Measurements from ENCODE around the gene MSL1.

DNA sequence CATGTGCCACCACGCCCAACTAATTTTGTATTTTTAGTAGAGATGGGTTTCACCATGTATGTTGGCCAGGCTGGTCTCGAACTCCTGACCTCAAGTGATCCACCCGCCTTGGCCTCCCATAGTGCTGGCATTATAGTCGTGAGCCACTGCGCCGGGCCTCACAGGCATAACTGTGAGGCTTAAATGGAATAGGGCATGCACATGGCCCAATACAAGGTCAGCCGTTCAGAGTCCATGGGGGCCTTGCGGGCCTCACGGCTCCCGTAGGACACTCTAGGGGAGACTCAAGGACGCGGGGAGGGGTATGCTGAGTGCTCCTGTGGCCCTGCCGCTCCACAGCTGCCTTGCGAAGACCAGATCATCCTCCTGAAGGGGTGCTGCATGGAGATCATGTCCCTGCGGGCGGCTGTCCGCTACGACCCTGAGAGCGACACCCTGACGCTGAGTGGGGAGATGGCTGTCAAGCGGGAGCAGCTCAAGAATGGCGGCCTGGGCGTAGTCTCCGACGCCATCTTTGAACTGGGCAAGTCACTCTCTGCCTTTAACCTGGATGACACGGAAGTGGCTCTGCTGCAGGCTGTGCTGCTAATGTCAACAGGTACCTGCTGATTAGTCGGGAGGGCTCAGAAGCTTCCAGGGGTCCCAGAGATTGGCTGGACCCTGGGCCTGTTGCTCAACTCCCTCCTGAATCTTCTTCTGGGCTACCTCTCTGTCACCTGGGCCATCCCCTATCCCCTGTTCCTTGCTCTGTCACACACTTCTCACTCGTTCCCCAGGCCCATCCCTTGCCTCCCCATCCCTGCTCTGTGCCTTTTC is 33.7 kb upstream of the MSL1 start:
- TF ChIP-seq, protein P1, sequence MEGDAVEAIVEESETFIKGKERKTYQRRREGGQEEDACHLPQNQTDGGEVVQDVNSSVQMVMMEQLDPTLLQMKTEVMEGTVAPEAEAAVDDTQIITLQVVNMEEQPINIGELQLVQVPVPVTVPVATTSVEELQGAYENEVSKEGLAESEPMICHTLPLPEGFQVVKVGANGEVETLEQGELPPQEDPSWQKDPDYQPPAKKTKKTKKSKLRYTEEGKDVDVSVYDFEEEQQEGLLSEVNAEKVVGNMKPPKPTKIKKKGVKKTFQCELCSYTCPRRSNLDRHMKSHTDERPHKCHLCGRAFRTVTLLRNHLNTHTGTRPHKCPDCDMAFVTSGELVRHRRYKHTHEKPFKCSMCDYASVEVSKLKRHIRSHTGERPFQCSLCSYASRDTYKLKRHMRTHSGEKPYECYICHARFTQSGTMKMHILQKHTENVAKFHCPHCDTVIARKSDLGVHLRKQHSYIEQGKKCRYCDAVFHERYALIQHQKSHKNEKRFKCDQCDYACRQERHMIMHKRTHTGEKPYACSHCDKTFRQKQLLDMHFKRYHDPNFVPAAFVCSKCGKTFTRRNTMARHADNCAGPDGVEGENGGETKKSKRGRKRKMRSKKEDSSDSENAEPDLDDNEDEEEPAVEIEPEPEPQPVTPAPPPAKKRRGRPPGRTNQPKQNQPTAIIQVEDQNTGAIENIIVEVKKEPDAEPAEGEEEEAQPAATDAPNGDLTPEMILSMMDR (IDR thresholded peaks at IDR 0.05) = no peak
- no peak for TF ChIP-seq POLR2A (IDR thresholded peaks at IDR 0.05)
